ENCODE data around the gene PRPF19. TPM values are rescaled to one million over a fixed set of nuclear protein-coding genes. Genes with fewer than 3 reads are reported as not detected.
"Not testable (repeated sequence)": the region's sequence is repeated elsewhere in the genome, so short reads cannot be mapped to it uniquely, and the experiment has no call there.

PRPF19 gene
- total RNA-seq, 2 donors from 2014 or later: 55.8 to 58.8 TPM

- peak in 1 of 2 donors; percentile 25 for DNase-seq
- intact Hi-C loops (cut with DNase I, micrococcal nuclease): no loop called here
- ATAC-seq: no peak
Measured at GRCh38 chr11:60912851-60913528, 6.6 kb upstream of the PRPF19 start.

DNA sequence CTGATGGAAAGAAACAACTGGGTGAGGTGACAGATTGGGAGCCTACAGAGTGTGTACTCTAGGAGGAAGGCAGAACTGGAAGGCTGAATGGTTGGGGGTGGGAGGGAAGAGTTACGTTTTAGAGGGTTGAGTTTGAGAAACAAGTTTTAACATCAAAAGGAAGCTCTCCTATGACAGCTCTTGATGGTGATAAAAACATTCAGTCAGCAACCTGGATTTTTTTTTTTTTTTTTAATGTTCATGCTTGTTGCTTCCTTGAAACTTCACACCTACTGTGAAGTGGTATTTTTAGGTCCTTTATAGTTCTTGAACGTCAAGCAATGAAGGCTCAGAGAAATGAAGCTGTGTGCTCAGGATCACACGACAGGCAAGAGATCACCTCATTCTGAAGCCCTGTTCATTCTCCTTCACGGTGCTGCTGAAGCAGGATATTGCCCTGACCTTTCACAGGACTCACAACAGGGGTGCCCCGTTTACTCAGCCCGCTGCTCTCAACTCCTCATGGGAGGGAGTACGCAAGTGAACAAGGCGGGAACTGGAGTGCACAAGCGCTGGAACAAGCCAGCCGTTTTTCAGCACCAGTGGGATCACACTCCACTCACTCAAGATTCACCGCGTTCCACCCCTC is 6.0 kb upstream of the PRPF19 start:
- DNase-seq (no peak), ATAC-seq (no peak)
- intact Hi-C loops (cut with DNase I, micrococcal nuclease): no loop called here

DNA sequence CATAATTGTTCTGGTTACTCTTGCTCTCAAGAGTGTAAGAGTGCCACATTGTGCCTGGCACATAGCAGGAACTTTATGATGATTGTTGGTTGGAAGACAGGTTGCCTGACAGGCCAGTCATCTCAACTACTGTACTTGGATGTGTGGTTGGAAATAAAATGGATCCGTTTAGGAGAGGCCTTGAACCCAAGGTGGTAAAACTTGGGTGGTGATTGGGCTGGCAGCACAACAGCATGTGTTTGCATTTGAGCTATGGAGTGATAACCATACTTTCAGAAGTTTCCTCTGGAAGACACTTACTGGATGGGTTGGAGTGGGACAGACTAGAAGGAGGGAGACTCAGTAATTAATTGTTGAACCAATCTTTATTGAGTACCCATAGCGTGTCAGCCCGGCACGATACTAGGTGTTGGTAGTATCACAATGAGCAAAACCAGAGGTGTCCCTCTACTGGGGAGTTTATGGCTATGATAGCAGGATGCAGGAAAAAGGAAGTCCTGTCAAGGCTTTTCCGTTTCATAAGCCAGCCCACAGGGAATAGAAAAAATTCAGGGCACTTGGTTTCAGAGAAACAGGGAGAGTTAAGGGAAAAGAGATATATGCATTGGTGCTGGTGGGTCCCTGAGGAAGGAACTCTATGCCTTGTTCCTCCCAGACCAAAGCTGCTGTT is 4.5 kb upstream of the PRPF19 start:
- intact Hi-C loops (cut with DNase I, micrococcal nuclease): no loop called here
- DNase-seq: no peak
- ATAC-seq: no peak

DNA sequence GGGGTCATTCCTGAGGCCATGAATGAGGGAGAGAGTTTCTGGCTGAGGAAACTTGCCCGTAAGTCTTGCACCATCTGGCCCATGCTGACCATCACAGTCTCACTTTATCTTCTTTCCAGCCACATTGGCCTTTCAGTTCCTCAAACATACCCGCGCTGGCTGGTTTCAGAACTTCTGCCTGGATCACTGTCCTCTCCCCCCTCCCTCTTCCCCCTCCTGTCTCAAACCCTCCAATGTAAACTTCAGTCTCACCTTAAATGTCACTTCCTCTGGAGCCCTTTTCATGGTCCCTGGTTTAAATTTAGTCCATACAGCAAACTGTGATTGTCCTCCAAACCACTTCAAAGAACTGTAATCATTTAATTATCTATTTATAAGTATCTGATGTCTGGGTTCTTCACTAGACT is 3.9 kb upstream of the PRPF19 start:
- DNase-seq: peak in 1 of 2 donors; percentile 61
- no peak for ATAC-seq
- intact Hi-C loops (cut with DNase I, micrococcal nuclease): no loop called here

GRCh38 chr11:60909680-60910280 is 3.4 kb upstream of the PRPF19 start:
- ATAC-seq; DNase-seq; intact Hi-C loops (cut with DNase I, micrococcal nuclease): not testable (repeated sequence)

- intact Hi-C loops (cut with DNase I, micrococcal nuclease): no loop called here
- no peak for ATAC-seq
Measured at GRCh38 chr11:60908803-60909202, 2.4 kb upstream of the PRPF19 start.

GRCh38 chr11:60905551-60906113 is 753 bp downstream of the PRPF19 start:
- ATAC-seq (peak; percentile 47), DNase-seq (peak; percentile 26 to 38)
- intact Hi-C loops (cut with DNase I, micrococcal nuclease): no loop called here

More at GRCh38 chr11:60908803-60909202, 2.4 kb upstream of the PRPF19 start:
- DNase-seq: no peak

GRCh38 chr11:60905047-60905446 is 1.3 kb downstream of the PRPF19 start:
- no peak for ATAC-seq
- intact Hi-C loops (cut with DNase I, micrococcal nuclease): no loop called here
- peak in 1 of 2 donors; percentile 4 for DNase-seq

GRCh38 chr11:60902625-60903024 is 3.8 kb downstream of the PRPF19 start:
- DNase-seq (no peak), ATAC-seq (no peak)
- intact Hi-C loops (cut with DNase I, micrococcal nuclease): no loop called here

DNA sequence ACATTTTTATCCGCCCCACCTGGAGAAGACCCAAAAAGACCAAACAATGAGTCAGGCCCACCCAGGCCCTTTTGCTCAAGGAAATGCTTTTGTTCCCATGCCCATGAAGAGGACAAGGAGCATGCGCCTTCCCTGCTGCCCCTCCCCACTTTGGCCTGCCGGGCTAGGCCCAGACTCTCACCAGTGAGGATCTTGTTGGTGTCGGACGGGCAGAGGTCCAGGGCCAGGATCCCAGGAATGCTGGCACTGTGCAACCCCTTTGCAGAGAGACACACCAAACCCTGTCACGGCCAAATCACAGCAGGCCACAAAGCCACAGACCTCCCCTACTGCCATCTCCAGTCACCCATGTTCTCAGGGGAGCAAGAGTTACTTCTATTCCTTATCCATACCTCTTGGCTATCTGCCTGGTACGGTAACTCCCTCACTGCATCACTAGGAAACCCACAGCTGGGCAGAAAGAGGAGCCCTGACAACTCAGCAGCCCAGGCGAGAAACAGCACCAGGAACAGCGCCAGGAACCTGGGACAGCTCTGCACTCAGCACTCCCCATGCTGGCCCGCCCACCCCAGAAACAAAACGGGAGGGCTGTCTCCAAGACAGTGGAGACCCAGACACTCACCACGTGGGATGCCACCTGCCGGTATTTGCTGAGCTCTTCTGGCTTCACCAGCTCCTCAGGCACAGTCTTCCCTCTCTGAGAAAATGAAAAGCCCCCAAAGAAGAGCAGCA is 5.5 kb downstream of the PRPF19 start:
- no peak for DNase-seq

GRCh38 chr11:60899977-60900376 is 6.4 kb downstream of the PRPF19 start:
- no peak for ATAC-seq
- intact Hi-C loops (cut with DNase I, micrococcal nuclease): loop anchor here in 1 of 2 donors (5.0 kb wide), 1 partner anchor 68 kb away; no protein-coding TSS in a partner anchor

More for the DNA sequence above, 5.5 kb downstream of the PRPF19 start:
- intact Hi-C loops (cut with DNase I, micrococcal nuclease): no loop called here
- ATAC-seq: no peak

GRCh38 chr11:60899046-60899936 is 7.1 kb downstream of the PRPF19 start:
- no peak for DNase-seq
- intact Hi-C loops (cut with DNase I, micrococcal nuclease): loop anchor here in 1 of 2 donors (5.0 kb wide), 1 partner anchor 67 kb away; no protein-coding TSS in a partner anchor

More at GRCh38 chr11:60899977-60900376, 6.4 kb downstream of the PRPF19 start:
- DNase-seq: no peak

DNA sequence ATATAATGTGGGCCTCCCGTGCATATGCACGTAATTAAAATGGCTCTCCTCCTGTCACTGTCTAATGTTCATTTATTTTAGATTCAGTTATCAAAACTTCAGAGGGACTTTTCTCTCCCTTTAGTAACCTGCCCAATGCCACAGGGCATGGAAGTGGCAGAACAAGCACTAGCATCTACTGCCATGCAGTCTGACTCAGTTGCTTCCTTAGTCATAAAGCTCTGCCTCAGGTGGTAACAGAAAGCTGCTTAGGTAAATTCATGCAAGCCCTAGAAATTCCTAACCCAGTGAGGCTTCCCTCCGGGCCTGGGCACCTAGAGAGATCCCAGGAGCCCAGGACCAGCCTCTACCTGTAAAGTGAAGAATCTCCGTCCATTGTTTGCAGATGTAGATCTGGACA is 8.9 kb downstream of the PRPF19 start:
- DNase-seq: no peak
- intact Hi-C loops (cut with DNase I, micrococcal nuclease): loop anchor here in 1 of 2 donors (5.0 kb wide), 1 partner anchor 65 kb away; no protein-coding TSS in a partner anchor
- no peak for ATAC-seq

More at GRCh38 chr11:60899046-60899936, 7.1 kb downstream of the PRPF19 start:
- ATAC-seq: peak; percentile 53

DNA sequence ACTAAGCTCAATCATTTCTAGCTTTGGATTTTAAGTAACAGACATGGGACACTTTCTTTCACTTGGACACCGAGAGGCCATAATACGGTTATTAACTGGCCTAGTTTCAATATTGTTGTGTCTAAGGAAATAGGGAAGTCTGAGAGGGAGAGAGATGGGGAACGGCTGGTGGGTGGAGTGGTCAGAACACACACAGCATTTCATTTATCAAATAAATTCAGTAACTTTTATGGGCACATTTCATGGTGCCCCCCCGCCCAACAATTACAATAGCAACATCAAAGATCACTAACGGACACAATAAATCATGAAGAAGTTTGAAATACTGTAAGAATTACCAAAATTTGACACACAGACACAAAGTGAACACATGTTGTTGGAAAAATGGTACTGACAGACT is 10.7 kb downstream of the PRPF19 start:
- intact Hi-C loops (cut with DNase I, micrococcal nuclease): loop anchor here in 1 of 2 donors (5.0 kb wide), 1 partner anchor 63 kb away; no protein-coding TSS in a partner anchor
- DNase-seq: peak in 1 of 2 donors; percentile 48

GRCh38 chr11:60891103-60891741 is 15.2 kb downstream of the PRPF19 start:
- DNase-seq (no peak), ATAC-seq (no peak)
- intact Hi-C loops (cut with DNase I, micrococcal nuclease): no loop called here

More for the DNA sequence above, 10.7 kb downstream of the PRPF19 start:
- peak; percentile 81 for ATAC-seq

DNA sequence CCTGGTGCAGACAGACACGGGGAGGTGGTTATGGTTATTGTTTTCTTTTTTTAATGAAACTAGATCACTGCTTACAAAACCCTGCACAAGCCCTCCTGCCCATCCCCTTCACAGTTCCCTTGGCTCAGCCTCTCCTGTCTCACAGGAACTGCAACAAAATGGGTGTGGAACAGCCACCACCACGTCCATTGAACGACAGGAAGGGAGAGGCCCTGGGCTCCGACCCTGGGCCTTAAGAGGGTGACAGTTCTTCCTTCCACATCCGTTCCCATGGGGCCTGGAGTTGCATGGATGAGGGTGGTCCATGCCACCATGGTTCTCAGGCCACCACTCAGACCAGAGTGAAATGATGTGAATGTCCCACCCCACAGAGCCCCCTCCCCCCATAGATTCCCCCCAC is 15.7 kb downstream of the PRPF19 start:
- no peak for ATAC-seq
- intact Hi-C loops (cut with DNase I, micrococcal nuclease): no loop called here
- DNase-seq: no peak

- DNase-seq: no peak
- intact Hi-C loops (cut with DNase I, micrococcal nuclease): loop anchor here in 1 of 2 donors (5.0 kb wide), 1 partner anchor 58 kb away; no protein-coding TSS in a partner anchor
- peak; percentile 33 for ATAC-seq
Measured at GRCh38 chr11:60889869-60890311, 16.5 kb downstream of the PRPF19 start.
